Ishikawa (cell line): ENCODE measurements around the gene NCOA1.
A peak's percentile ranks its signal among the peaks of the same experiment; 100 is the strongest.

Source experiments
- CEBPB ChIP-seq: IDR thresholded peaks from 2 replicates; pipeline ENCODE4 v1.6.1; 2012
- CREB1 ChIP-seq: IDR thresholded peaks from 2 replicates; pipeline ENCODE4 v1.6.1; 2012; ENCODE audit warnings: low read depth
- EGR1 ChIP-seq: IDR thresholded peaks from 2 replicates; pipeline ENCODE4 v1.6.1; 2012
- EP300 ChIP-seq: IDR thresholded peaks from 2 replicates; pipeline ENCODE4 v1.6.1; 2012; ENCODE audit warnings: borderline replicate concordance
- FOXM1 ChIP-seq: IDR thresholded peaks from 2 replicates; pipeline ENCODE4 v1.6.1; 2012; ENCODE audit warnings: low read depth, borderline replicate concordance
- NFIC ChIP-seq: IDR thresholded peaks from 2 replicates; pipeline ENCODE4 v1.6.1; 2012
- RAD21 ChIP-seq: IDR thresholded peaks from 2 replicates; pipeline ENCODE4 v1.6.1; 2012; ENCODE audit warnings: low read depth
- TAF1 ChIP-seq: IDR thresholded peaks from 2 replicates; pipeline ENCODE4 v1.6.1; 2012; ENCODE audit warnings: low read depth, mild to moderate bottlenecking
- TCF12 ChIP-seq: IDR thresholded peaks from 2 replicates; pipeline ENCODE4 v1.6.1; 2012; ENCODE audit warnings: low read depth
- TEAD4 ChIP-seq: IDR thresholded peaks from 2 replicates; pipeline ENCODE4 v1.6.1; 2012
- YY1 ChIP-seq: IDR thresholded peaks from 2 replicates; pipeline ENCODE4 v1.6.1; 2012; ENCODE audit warnings: low read depth
- ZBTB7A ChIP-seq: IDR thresholded peaks from 2 replicates; pipeline ENCODE4 v1.6.1; 2012; ENCODE audit warnings: low read depth
- TF ChIP-seq, protein P1 (sequence below): IDR thresholded peaks from 2 replicates; pipeline ENCODE4 v1.6.1; 2012
- TF ChIP-seq, protein P2 (sequence below): IDR thresholded peaks from 2 replicates; pipeline ENCODE4 v1.6.1; 2012
- TF ChIP-seq, protein P3 (sequence below): IDR thresholded peaks from 2 replicates; pipeline ENCODE4 v1.6.1; 2012; ENCODE audit warnings: low read depth, mild to moderate bottlenecking

The NCOA1 gene

DNA sequence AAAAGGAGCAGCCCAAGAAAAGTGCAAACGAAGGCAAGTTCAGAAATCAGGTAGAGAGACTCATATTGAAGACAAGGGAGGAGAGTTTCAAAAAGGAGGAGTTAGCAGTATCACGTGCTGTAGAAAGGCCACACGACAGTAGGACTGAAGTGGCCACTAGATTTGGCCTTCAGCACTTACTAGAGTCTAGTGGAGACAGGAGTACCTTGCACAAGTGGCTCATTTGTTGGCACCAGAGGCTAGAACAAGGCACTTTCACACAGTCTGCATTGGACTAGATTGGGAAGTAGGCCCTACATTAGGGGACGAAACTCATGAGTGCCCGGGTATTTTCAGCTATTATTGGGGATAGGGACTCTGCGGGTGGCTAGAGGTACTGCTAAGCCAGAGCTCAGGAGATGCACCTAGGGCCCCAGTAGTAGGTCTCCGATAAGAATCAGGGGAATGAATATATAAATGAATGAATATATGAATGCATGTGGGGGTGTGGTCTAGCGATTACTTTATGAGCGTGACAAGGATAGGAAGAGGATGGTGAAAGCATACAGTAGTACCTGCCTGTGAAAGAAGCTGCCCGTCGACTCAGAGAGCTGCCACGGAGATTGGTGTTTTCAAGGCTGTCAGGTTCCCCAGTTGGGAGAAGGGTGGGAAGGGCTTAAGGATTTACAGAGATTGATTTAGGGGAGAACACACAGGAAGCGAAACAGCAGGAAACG is 1.4 kb upstream of the NCOA1 start:
- TF ChIP-seq, protein P1, sequence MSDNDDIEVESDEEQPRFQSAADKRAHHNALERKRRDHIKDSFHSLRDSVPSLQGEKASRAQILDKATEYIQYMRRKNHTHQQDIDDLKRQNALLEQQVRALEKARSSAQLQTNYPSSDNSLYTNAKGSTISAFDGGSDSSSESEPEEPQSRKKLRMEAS, result no peak
- no peak for TF ChIP-seq NFIC

DNA sequence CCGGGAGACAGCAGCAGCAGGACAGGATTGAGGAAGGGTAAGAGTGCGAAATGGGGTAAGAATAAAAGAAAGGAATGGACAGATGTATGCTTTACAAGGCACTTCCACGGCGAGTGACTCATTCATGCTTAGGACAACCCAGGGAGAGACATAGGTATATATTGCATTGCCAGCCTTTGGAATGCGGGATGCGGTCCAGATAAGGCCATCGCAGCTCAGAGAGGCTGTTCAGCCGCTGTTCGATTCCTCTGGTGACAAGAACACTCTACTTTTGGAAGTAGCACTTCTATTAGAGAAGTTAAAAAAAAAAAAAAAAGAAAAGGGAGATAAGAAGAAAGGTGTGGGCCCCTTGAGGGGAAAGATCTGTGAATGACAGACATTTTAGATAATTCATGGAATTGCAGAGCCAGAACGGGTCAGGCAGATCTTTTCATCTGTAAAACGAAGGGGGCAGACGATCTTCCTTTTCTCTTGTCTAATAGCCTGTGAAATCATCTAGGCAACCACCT is 819 bp upstream of the NCOA1 start:
- TF ChIP-seq ZBTB7A (no peak), CREB1 (no peak), NFIC (no peak), EP300 (no peak), EGR1 (no peak), TAF1 (no peak), CEBPB (no peak), FOXM1 (no peak)
- TF ChIP-seq, protein P2, sequence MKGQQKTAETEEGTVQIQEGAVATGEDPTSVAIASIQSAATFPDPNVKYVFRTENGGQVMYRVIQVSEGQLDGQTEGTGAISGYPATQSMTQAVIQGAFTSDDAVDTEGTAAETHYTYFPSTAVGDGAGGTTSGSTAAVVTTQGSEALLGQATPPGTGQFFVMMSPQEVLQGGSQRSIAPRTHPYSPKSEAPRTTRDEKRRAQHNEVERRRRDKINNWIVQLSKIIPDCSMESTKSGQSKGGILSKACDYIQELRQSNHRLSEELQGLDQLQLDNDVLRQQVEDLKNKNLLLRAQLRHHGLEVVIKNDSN, result no peak

DNA sequence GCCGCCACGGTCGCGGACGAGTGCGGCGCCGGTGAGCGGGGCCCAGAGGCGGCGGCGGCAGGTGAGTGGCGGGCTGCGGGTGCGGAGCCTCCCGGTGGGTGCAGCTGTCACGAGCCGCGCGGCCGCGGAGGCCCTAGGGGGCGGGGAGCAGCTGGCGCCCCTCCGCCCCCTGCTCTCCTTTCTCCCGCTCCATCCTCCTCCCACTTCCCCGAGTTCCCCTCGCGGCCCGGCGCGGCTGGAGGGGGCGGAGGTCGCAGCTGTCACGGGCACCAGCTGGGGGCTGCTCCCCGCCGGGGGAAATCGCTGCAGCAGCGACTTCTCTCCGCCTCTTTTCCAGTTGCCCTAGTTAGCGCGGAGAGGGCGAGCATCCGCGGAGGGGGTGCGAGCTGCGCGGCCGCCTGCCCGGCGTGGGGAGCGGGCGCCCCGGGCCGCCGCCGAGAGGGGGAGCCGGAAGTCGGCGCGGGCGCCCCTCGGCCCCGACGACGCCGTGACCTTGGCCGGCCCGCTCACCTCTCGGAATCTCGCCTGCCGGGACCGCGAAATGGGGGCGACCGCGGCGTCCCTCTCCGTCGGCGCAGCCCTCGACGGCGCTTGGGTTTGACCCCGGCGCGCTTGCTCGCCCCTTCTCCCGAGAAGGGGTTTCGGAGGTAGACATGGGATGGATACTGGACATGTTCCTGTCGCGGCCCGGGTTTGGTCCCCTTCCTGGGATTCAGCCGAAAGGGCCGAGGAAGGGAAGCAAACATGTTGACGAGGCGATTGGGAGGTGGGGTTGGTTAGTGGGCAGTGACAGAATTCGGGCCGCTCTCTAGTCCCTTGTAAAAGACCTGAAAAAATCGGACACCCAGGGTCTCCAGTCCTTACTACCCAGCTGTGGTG is 727 bp downstream of the NCOA1 start:
- TF ChIP-seq ZBTB7A (peak; percentile 81; the same call in 1 of the 2 replicates), FOXM1 (no peak), TEAD4 (no peak), TAF1 (0 out of 2 replicates have a peak, but pooled peaks have one; percentile 11), TCF12 (no peak), EP300 (0 out of 2 replicates have a peak, but pooled peaks have one; percentile 2), RAD21 (no peak)
- TF ChIP-seq, protein P1, result no peak

DNA sequence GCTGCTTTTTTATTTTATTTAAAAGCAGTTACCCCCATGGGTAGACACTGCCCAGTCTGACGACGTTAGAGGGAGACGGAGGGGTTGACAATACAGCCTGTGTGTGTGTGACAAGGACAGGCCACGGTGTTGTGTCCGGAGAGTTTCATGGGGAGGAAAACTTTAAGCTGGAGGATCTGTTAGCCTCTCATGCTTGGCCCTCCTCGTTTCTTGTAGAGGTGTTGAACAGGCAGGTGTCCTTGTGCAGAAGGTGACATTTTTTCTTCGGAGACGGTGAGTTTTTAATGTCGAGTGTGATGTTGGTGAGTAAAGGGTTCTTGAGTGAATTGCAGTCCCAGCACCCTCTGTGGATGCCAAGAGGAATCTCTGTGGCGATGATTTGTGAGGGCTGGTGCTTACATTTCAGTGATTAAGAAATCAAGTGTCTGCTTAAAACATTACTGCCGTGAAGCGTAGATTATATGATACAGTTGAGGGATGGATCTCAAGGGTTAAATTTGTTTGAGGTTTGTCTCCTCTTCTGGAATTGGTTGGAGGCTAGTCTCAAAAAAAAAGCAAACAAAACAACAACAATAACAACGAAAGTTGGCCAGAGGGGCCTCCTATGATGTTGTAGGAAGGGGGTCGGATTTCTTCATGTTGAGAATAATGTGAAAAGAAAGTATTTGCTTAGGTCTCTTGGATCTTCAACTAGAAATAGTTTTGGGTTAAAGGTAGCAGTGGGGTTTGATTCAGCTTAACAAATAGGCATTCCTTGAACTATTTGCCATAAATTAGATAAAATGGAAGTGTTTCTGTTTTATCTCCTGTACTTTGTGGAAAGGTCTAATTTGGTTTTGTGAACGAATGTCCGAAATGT is 1.6 kb downstream of the NCOA1 start:
- TF ChIP-seq TEAD4 (no peak), ZBTB7A (no peak), RAD21 (no peak), CEBPB (no peak), CREB1 (no peak), YY1 (no peak), NFIC (no peak), FOXM1 (no peak), TAF1 (no peak), EGR1 (no peak), TCF12 (no peak), EP300 (no peak)
- TF ChIP-seq, protein P1, result no peak
- TF ChIP-seq, protein P3, sequence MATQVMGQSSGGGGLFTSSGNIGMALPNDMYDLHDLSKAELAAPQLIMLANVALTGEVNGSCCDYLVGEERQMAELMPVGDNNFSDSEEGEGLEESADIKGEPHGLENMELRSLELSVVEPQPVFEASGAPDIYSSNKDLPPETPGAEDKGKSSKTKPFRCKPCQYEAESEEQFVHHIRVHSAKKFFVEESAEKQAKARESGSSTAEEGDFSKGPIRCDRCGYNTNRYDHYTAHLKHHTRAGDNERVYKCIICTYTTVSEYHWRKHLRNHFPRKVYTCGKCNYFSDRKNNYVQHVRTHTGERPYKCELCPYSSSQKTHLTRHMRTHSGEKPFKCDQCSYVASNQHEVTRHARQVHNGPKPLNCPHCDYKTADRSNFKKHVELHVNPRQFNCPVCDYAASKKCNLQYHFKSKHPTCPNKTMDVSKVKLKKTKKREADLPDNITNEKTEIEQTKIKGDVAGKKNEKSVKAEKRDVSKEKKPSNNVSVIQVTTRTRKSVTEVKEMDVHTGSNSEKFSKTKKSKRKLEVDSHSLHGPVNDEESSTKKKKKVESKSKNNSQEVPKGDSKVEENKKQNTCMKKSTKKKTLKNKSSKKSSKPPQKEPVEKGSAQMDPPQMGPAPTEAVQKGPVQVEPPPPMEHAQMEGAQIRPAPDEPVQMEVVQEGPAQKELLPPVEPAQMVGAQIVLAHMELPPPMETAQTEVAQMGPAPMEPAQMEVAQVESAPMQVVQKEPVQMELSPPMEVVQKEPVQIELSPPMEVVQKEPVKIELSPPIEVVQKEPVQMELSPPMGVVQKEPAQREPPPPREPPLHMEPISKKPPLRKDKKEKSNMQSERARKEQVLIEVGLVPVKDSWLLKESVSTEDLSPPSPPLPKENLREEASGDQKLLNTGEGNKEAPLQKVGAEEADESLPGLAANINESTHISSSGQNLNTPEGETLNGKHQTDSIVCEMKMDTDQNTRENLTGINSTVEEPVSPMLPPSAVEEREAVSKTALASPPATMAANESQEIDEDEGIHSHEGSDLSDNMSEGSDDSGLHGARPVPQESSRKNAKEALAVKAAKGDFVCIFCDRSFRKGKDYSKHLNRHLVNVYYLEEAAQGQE, result no peak
- TF ChIP-seq, protein P2, result no peak

DNA sequence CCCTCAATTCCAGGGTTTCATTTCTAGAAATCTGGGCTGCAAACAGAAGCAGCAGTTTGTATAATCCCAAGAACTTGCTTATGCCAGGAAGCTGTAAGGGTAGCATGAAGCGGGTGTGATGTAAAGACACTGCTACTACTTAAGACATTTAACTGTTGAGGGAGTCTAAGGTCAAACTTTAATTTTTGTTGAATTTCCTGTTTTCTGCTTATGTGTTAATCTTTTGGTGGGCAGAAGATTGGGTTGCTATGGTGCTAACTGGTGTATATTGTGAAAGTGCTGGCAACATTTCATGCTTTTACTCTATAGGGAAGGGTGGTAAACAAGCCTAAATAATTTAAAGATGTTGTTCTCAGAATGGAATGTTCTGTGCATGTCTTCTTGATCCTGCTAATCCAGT is 2.7 kb downstream of the NCOA1 start:
- TF ChIP-seq TAF1, result no peak
- TF ChIP-seq CEBPB, result no peak
- no peak for TF ChIP-seq FOXM1
- no peak for TF ChIP-seq EP300
- TF ChIP-seq, protein P3, result no peak
- no peak for TF ChIP-seq RAD21
- no peak for TF ChIP-seq CREB1
